Liver (tissue), 9 donors: ENCODE measurements around the gene WDR17. TPM values are rescaled to one million over a fixed set of nuclear protein-coding genes. Genes with fewer than 3 reads are reported as not detected.

Source experiments
- DNase-seq: peaks from one replicate; pipeline ENCODE4 v3.0.0-alpha.2; 2017; ENCODE audit warnings: low spot score
- H3K27ac ChIP-seq, 2 donors: one replicate each; pipeline ENCODE4 v1.7.0; 2013; ENCODE audit warnings: inconsistent platforms in 2 of 2, low read length in 2 of 2, control low read depth in 1 of 2, low read depth in 1 of 2, mild to moderate bottlenecking in 1 of 2
- H3K27me3 ChIP-seq, 4 donors: one replicate each; pipeline versions ENCODE4 v1.6.1 to v1.7.0; 2013; ENCODE audit warnings: low read length in 3 of 4, inconsistent platforms in 1 of 4, mild to moderate bottlenecking in 1 of 4, moderate library complexity in 1 of 4; ENCODE audit not compliant: control insufficient read depth in 4 of 4, insufficient read depth in 4 of 4
- H3K36me3 ChIP-seq, 4 donors: one replicate each; pipeline versions ENCODE4 v1.6.1 to v1.7.0; 2013; ENCODE audit warnings: low read length in 3 of 4, mild to moderate bottlenecking in 3 of 4, low read depth in 1 of 4, moderate library complexity in 1 of 4; ENCODE audit not compliant: control insufficient read depth in 4 of 4, insufficient read depth in 3 of 4
- H3K4me1 ChIP-seq, 4 donors: one replicate each; pipeline versions ENCODE4 v1.6.1 to v1.7.0; 2013; ENCODE audit warnings: low read length in 3 of 4, mild to moderate bottlenecking in 3 of 4, moderate library complexity in 1 of 4; ENCODE audit not compliant: control insufficient read depth in 4 of 4, insufficient read depth in 4 of 4
- H3K4me3 ChIP-seq, 3 donors: one replicate each; pipeline versions ENCODE4 v1.6.1 to v1.7.0; 2013; ENCODE audit warnings: low read length in 3 of 3, control low read depth in 1 of 3, low read depth in 1 of 3, mild to moderate bottlenecking in 1 of 3
- H3K9ac ChIP-seq, 2 donors: one replicate each; pipeline ENCODE4 v1.7.0; 2013; ENCODE audit warnings: low read length in 2 of 2, mild to moderate bottlenecking in 2 of 2, moderate library complexity in 2 of 2, control low read depth in 1 of 2, low read depth in 1 of 2
- H3K9me3 ChIP-seq, 4 donors: one replicate each; pipeline versions ENCODE4 v1.6.1 to v1.7.0; 2013; ENCODE audit warnings: low read length in 3 of 4; ENCODE audit not compliant: control insufficient read depth in 4 of 4
- FOXA2 ChIP-seq: IDR thresholded peaks from 2 replicates; pipeline ENCODE4 v1.6.1; 2016; ENCODE audit warnings: antibody characterized with exemption
- GABPA ChIP-seq, 2 donors: IDR thresholded peaks in 1 of 2; conservative IDR thresholded peaks in 1 of 2; 2 replicates each; pipeline ENCODE4 v1.6.1; 2016; ENCODE audit warnings: antibody characterized with exemption in 2 of 2, mild to moderate bottlenecking in 1 of 2, moderate library complexity in 1 of 2
- HNF4A ChIP-seq, 2 donors: conservative IDR thresholded peaks; 2 replicates each; pipeline ENCODE4 v1.6.1; 2016; ENCODE audit warnings: antibody characterized with exemption in 2 of 2, mild to moderate bottlenecking in 2 of 2
- HNF4G ChIP-seq: IDR thresholded peaks from 2 replicates; pipeline ENCODE4 v1.6.1; 2016; ENCODE audit warnings: antibody characterized with exemption
- JUND ChIP-seq, 2 donors: IDR thresholded peaks; 2 replicates each; pipeline ENCODE4 v1.6.1; 2016; ENCODE audit warnings: antibody characterized with exemption in 2 of 2
- NR2F2 ChIP-seq: IDR thresholded peaks from 2 replicates; pipeline ENCODE4 v1.6.1; 2016; ENCODE audit warnings: antibody characterized with exemption
- RAD21 ChIP-seq, 2 donors: IDR thresholded peaks; 2 replicates each; pipeline ENCODE4 v1.6.1; 2016; ENCODE audit warnings: antibody characterized with exemption in 2 of 2, mild to moderate bottlenecking in 2 of 2
- RXRA ChIP-seq, 2 donors: IDR thresholded peaks; 2 replicates each; pipeline ENCODE4 v1.6.1; 2017 to 2018; ENCODE audit warnings: antibody characterized with exemption in 2 of 2, mild to moderate bottlenecking in 1 of 2
- TAF1 ChIP-seq: conservative IDR thresholded peaks from 2 replicates; pipeline ENCODE4 v1.6.1; 2016; ENCODE audit warnings: antibody characterized with exemption, mild to moderate bottlenecking
- YY1 ChIP-seq: IDR thresholded peaks from 2 replicates; pipeline ENCODE4 v1.6.1; 2016; ENCODE audit warnings: antibody characterized with exemption, mild to moderate bottlenecking
- WGBS: extraction: QIAGEN DNeasy Blood & Tissue Kit; methylation state at CpG from one replicate; pipeline ENCODE4 v1.1.7; 2013; 5-methylcytosine and 5-hydroxymethylcytosine counted together
- polyA plus RNA-seq, 2 donors: library from polyadenylated mRNA; stranded (reverse) in 1 of 2; unstranded in 1 of 2; fragments of 200-250 nt in 1 of 2; fragments of >200 nt in 1 of 2; fragmentation: Nextera tagmentation in 1 of 2; extraction: Ambion mirVana in 1 of 2; gene quantifications; one replicate each; pipeline versions ENCODE4 v1.2.1 to v1.2.3, GENCODE V29; 2013 to 2015
- total RNA-seq, 2 donors: library from RNA; depleted of rRNA; stranded (reverse); fragments of >200 nt; gene quantifications; one replicate each; pipeline ENCODE4 v1.2.3, GENCODE V29; 2014
- TF ChIP-seq, protein P1 (sequence below): IDR thresholded peaks from 2 replicates; pipeline ENCODE4 v1.6.1; 2016; ENCODE audit warnings: antibody characterized with exemption
- TF ChIP-seq, protein P2 (sequence below): IDR thresholded peaks from 2 replicates; pipeline ENCODE4 v1.6.1; 2016; ENCODE audit warnings: antibody characterized with exemption
- TF ChIP-seq, protein P3 (sequence below): fragments of 150-350 bp; IDR thresholded peaks from 2 replicates; pipeline ENCODE4 v1.5.1; 2017; ENCODE audit warnings: improper control_type of control experiment, low read depth, low read length; ENCODE audit not compliant: missing input control
- TF ChIP-seq, protein P4 (sequence below): IDR thresholded peaks from 2 replicates; pipeline ENCODE4 v1.6.1; 2016; ENCODE audit warnings: antibody characterized with exemption
- TF ChIP-seq, protein P5 (sequence below): IDR thresholded peaks from 2 replicates; pipeline ENCODE4 v1.6.1; 2016; ENCODE audit warnings: antibody characterized with exemption, mild to moderate bottlenecking
- donor health status: healthy.
- donor health status: healthy.
- donor health status: healthy.
- donor health status: healthy.
- donor health status: healthy.

Gene WDR17
- total and polyA plus RNA-seq, 4 donors, result 0.14 to 0.84 (median 0.34) TPM

DNA sequence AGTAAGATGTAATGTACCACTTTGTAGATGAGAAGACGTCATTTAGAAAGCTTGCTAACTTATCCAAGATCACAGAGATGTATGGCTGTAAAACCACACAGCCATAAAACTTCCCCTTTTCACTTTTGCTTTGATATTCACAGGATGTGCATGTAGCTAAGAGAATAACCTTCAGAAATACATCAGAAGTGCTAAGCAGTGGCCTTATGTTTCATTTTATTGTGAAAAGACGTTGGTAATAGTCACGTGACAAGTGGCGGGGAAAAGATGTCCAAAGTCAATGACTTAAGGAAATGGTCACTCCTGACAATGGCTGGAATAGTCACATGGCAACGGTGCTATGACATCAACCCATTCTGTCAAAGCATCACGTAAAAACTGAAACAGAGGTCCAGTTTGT, 12.9 kb upstream of the WDR17 start:
- Histone ChIP-seq H3K36me3 (no peaks in the 10 kb centered on the region), H3K4me3 (no peak overlapping the region), H3K27ac (no peak overlapping the region), H3K9me3 (no peaks in the 10 kb centered on the region), H3K4me1 (no peaks in the 10 kb centered on the region), H3K27me3 (no peaks in the 10 kb centered on the region), H3K9ac (no peak overlapping the region)
- DNase-seq, result no peak
- WGBS, result 61% methylated on average over 6 of the region's 6 CpGs
- TF ChIP-seq TAF1 (no peak), RAD21 (IDR thresholded peaks at IDR 0.05) (no peak), GABPA (IDR thresholded peaks at IDR 0.05 in 1 of 2, conservative IDR thresholded peaks at IDR 0.05 in 1 of 2) (no peak), HNF4G (no peak), RXRA (IDR thresholded peaks at IDR 0.05) (no peak), JUND (IDR thresholded peaks at IDR 0.05) (no peak), HNF4A (conservative IDR thresholded peaks at IDR 0.05) (no peak), FOXA2 (no peak), NR2F2 (no peak)
- TF ChIP-seq, protein P1, sequence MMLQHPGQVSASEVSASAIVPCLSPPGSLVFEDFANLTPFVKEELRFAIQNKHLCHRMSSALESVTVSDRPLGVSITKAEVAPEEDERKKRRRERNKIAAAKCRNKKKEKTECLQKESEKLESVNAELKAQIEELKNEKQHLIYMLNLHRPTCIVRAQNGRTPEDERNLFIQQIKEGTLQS, result no peak
- TF ChIP-seq, protein P2, sequence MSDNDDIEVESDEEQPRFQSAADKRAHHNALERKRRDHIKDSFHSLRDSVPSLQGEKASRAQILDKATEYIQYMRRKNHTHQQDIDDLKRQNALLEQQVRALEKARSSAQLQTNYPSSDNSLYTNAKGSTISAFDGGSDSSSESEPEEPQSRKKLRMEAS, result no peak
- TF ChIP-seq, protein P3, sequence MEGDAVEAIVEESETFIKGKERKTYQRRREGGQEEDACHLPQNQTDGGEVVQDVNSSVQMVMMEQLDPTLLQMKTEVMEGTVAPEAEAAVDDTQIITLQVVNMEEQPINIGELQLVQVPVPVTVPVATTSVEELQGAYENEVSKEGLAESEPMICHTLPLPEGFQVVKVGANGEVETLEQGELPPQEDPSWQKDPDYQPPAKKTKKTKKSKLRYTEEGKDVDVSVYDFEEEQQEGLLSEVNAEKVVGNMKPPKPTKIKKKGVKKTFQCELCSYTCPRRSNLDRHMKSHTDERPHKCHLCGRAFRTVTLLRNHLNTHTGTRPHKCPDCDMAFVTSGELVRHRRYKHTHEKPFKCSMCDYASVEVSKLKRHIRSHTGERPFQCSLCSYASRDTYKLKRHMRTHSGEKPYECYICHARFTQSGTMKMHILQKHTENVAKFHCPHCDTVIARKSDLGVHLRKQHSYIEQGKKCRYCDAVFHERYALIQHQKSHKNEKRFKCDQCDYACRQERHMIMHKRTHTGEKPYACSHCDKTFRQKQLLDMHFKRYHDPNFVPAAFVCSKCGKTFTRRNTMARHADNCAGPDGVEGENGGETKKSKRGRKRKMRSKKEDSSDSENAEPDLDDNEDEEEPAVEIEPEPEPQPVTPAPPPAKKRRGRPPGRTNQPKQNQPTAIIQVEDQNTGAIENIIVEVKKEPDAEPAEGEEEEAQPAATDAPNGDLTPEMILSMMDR, result no peak
- TF ChIP-seq, protein P4, sequence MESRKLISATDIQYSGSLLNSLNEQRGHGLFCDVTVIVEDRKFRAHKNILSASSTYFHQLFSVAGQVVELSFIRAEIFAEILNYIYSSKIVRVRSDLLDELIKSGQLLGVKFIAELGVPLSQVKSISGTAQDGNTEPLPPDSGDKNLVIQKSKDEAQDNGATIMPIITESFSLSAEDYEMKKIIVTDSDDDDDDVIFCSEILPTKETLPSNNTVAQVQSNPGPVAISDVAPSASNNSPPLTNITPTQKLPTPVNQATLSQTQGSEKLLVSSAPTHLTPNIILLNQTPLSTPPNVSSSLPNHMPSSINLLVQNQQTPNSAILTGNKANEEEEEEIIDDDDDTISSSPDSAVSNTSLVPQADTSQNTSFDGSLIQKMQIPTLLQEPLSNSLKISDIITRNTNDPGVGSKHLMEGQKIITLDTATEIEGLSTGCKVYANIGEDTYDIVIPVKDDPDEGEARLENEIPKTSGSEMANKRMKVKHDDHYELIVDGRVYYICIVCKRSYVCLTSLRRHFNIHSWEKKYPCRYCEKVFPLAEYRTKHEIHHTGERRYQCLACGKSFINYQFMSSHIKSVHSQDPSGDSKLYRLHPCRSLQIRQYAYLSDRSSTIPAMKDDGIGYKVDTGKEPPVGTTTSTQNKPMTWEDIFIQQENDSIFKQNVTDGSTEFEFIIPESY, result no peak
- TF ChIP-seq, protein P5, sequence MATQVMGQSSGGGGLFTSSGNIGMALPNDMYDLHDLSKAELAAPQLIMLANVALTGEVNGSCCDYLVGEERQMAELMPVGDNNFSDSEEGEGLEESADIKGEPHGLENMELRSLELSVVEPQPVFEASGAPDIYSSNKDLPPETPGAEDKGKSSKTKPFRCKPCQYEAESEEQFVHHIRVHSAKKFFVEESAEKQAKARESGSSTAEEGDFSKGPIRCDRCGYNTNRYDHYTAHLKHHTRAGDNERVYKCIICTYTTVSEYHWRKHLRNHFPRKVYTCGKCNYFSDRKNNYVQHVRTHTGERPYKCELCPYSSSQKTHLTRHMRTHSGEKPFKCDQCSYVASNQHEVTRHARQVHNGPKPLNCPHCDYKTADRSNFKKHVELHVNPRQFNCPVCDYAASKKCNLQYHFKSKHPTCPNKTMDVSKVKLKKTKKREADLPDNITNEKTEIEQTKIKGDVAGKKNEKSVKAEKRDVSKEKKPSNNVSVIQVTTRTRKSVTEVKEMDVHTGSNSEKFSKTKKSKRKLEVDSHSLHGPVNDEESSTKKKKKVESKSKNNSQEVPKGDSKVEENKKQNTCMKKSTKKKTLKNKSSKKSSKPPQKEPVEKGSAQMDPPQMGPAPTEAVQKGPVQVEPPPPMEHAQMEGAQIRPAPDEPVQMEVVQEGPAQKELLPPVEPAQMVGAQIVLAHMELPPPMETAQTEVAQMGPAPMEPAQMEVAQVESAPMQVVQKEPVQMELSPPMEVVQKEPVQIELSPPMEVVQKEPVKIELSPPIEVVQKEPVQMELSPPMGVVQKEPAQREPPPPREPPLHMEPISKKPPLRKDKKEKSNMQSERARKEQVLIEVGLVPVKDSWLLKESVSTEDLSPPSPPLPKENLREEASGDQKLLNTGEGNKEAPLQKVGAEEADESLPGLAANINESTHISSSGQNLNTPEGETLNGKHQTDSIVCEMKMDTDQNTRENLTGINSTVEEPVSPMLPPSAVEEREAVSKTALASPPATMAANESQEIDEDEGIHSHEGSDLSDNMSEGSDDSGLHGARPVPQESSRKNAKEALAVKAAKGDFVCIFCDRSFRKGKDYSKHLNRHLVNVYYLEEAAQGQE, result no peak

DNA sequence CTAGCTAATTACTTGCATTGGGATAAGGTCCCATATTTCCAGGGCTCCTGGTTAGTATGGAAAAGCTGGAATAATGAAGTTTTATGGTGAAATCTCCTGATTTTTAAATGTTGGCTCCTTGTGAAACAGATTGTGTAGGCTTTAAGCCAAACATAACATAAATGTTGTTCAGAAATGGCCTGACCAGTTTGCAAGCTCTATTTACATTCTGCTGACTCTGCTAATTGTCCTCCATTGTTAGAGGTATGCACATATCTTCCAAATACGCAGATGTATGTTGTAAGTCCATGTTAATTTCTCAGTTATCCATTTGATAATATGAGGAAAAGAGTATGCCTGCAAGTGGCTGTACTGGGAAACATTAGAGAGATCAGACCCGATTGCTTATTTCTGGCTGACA, 11.9 kb upstream of the WDR17 start:
- Histone ChIP-seq H3K27ac (no peak overlapping the region), H3K27me3 (no peaks in the 10 kb centered on the region), H3K4me3 (no peak overlapping the region), H3K9ac (no peak overlapping the region), H3K9me3 (no peaks in the 10 kb centered on the region), H3K36me3 (no peaks in the 10 kb centered on the region), H3K4me1 (no peaks in the 10 kb centered on the region)
- DNase-seq, result no peak
- WGBS, result 79% methylated on average over 2 of the region's 2 CpGs
- TF ChIP-seq, protein P5, result no peak
- TF ChIP-seq, protein P3, result no peak
- TF ChIP-seq, protein P4, result no peak
- TF ChIP-seq GABPA (IDR thresholded peaks at IDR 0.05 in 1 of 2, conservative IDR thresholded peaks at IDR 0.05 in 1 of 2) (no peak), HNF4A (conservative IDR thresholded peaks at IDR 0.05) (no peak), RAD21 (IDR thresholded peaks at IDR 0.05) (no peak), YY1 (no peak)
